OCI-LY7 (cell line): ENCODE results near the gene KCNG4.

Experiments used
- CTCF ChIP-seq: fragments of 200-600 bp; sonication (generic); conservative IDR thresholded peaks from 2 replicates; pipeline ENCODE4 v1.5.1; 2014; ENCODE audit warnings: mild to moderate bottlenecking, antibody characterized with exemption, low read length, moderate library complexity, mixed read lengths
- EZH2phosphoT487 ChIP-seq: fragments of 200-600 bp; sonication (generic); IDR thresholded peaks from 2 replicates; pipeline ENCODE4 v1.6.1; 2018; ENCODE audit warnings: low read depth, borderline replicate concordance, mild to moderate bottlenecking, mixed run types, antibody characterized with exemption, low read length, moderate library complexity, mixed read lengths

GRCh38 chr16:84220851-84221250 is 19.0 kb downstream of the KCNG4 start:
- no peak for TF ChIP-seq CTCF
- TF ChIP-seq EZH2phosphoT487 = no peak
